ENCODE measurements around the gene KMT2D.

GRCh38 chr12:49051373-49051764, 9.2 kb downstream of the KMT2D start:
- TF ChIP-seq CTCF (IDR thresholded peaks at IDR 0.05; ENCODE audit: low read length), result no peak
- TF ChIP-seq EZH2 (IDR thresholded peaks at IDR 0.05; ENCODE audit: borderline replicate concordance, low read length), result no peak
